Activated CD4-positive, alpha-beta T cell treated with anti-CD3 and anti-CD28 coated beads, Interleukin-2, amount 10 ng/mL, durations not matched to agents 24 days and 14 days (primary cell): Measurements from ENCODE around the gene HERC2. TPM values are rescaled to one million over a fixed set of nuclear protein-coding genes. Genes with fewer than 3 reads are reported as not detected.
"Not testable (repeated sequence)": the region's sequence is repeated elsewhere in the genome, so short reads cannot be mapped to it uniquely, and the experiment has no call there.

Experiments used
- DNase-seq: peaks from one replicate; pipeline ENCODE4 v3.0.0; 2022
- H3K27ac Mint-ChIP-seq: one replicate; pipeline ENCODE4 v1.8.0; 2022; ENCODE audit warnings: mild to moderate bottlenecking, mixed read lengths
- H3K27me3 Mint-ChIP-seq: one replicate; pipeline ENCODE4 v1.8.0; 2022; ENCODE audit warnings: mixed read lengths
- H3K36me3 Mint-ChIP-seq: one replicate; pipeline ENCODE4 v1.8.0; 2022; ENCODE audit warnings: low read depth, mild to moderate bottlenecking, mixed read lengths
- H3K4me1 Mint-ChIP-seq: one replicate; pipeline ENCODE4 v1.8.0; 2021; ENCODE audit warnings: mixed read lengths
- H3K4me3 Mint-ChIP-seq: one replicate; pipeline ENCODE4 v1.8.0; 2022; ENCODE audit warnings: mild to moderate bottlenecking, moderate library complexity, mixed read lengths
- H3K9me3 Mint-ChIP-seq: one replicate; pipeline ENCODE4 v1.8.0; 2021; ENCODE audit warnings: mixed read lengths
- intact Hi-C: fragments of 100-400 bp; cut with micrococcal nuclease; formaldehyde crosslinking; loops from one replicate; pipeline ENCODE4 v1.15.1; 2023
- total RNA-seq: library from RNA; stranded (reverse); gene quantifications from 2 replicates; pipeline ENCODE4 v1.2.3, GENCODE V29; 2022

Gene HERC2
- total RNA-seq, 1 donor from 2014 or later: 43.8 TPM

DNA sequence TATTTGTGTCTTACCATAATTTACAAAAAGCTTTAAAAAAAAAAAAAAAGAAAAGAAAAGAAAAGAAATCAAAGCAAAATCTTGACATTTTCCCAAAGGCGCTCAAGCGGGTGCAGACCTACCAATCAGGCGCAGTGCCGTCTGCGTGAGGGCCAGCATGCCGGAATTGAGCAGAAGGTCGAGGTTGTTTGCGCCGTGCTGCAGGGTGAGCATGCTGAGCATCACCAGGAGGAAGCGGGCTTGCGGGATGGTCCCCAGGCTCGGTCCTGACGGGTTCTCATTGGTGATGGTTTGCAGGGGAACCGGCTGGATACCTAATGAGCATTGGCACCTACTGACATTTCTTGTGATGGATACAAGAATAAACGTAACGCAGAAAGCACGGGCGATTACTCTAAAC lies 93.9 kb downstream of the HERC2 start:
- no peak overlapping the region for H3K4me3 Mint-ChIP-seq
- no peaks in the 10 kb centered on the region for H3K4me1 Mint-ChIP-seq
- no peak overlapping the region for H3K27ac Mint-ChIP-seq
- intact Hi-C loops: no loop called here
- no peaks in the 10 kb centered on the region for H3K9me3 Mint-ChIP-seq
- no peak for DNase-seq
- H3K36me3 Mint-ChIP-seq: peaks cover 25% of the 10 kb centered on the region
- no peaks in the 10 kb centered on the region for H3K27me3 Mint-ChIP-seq

- intact Hi-C loops, H3K4me1 Mint-ChIP-seq, H3K27ac Mint-ChIP-seq, H3K9me3 Mint-ChIP-seq, H3K27me3 Mint-ChIP-seq, H3K4me3 Mint-ChIP-seq, DNase-seq: not testable (repeated sequence)
- H3K36me3 Mint-ChIP-seq: peaks cover 20% of the 10 kb centered on the region
Observed at GRCh38 chr15:28227303-28227702, 94.7 kb downstream of the HERC2 start.

DNA sequence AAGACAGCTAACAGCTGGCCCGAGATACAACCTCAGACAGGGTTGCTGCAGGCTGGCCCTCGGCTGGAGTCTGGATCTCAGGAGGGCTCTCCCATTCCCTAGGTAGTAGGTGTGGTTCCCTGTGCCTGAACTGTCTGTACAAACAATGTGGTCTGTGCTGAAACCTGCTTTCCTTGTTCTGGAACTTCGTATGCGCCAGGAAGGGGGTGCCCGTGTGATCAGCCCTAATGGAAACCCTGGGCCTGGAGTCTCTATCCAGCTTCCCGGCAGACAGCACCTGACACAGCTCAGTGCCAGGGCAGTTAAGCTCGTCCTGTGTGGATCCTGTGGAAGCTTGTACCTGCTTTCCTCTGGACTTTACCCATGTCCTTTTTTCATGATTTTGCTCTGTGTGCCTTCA lies 99.4 kb downstream of the HERC2 start:
- H3K4me3 Mint-ChIP-seq, H3K27ac Mint-ChIP-seq, H3K9me3 Mint-ChIP-seq, H3K27me3 Mint-ChIP-seq, H3K4me1 Mint-ChIP-seq, DNase-seq, intact Hi-C loops: not testable (repeated sequence)
- H3K36me3 Mint-ChIP-seq: peaks cover 28% of the 10 kb centered on the region

- DNase-seq, H3K27ac Mint-ChIP-seq, H3K27me3 Mint-ChIP-seq, intact Hi-C loops, H3K9me3 Mint-ChIP-seq, H3K4me1 Mint-ChIP-seq, H3K4me3 Mint-ChIP-seq: not testable (repeated sequence)
- H3K36me3 Mint-ChIP-seq: peaks cover 26% of the 10 kb centered on the region
Observed at GRCh38 chr15:28221696-28222095, 100.3 kb downstream of the HERC2 start.

GRCh38 chr15:28219116-28219515 lies 102.9 kb downstream of the HERC2 start:
- intact Hi-C loops: no loop called here
- no peaks in the 10 kb centered on the region for H3K4me1 Mint-ChIP-seq
- no peak overlapping the region for H3K27ac Mint-ChIP-seq
- H3K36me3 Mint-ChIP-seq: peaks cover 21% of the 10 kb centered on the region
- no peak overlapping the region for H3K4me3 Mint-ChIP-seq
- no peak for DNase-seq
- no peaks in the 10 kb centered on the region for H3K27me3 Mint-ChIP-seq
- H3K9me3 Mint-ChIP-seq: no peaks in the 10 kb centered on the region

- H3K27ac Mint-ChIP-seq, intact Hi-C loops: not testable (repeated sequence)
Observed at GRCh38 chr15:28216946-28217546, 104.9 kb downstream of the HERC2 start.

GRCh38 chr15:28215521-28215920 lies 106.5 kb downstream of the HERC2 start:
- H3K4me1 Mint-ChIP-seq, DNase-seq, H3K9me3 Mint-ChIP-seq, H3K27me3 Mint-ChIP-seq, intact Hi-C loops, H3K27ac Mint-ChIP-seq, H3K4me3 Mint-ChIP-seq: not testable (repeated sequence)
- peaks cover 27% of the 10 kb centered on the region for H3K36me3 Mint-ChIP-seq

More at GRCh38 chr15:28216946-28217546, 104.9 kb downstream of the HERC2 start:
- H3K9me3 Mint-ChIP-seq, H3K4me1 Mint-ChIP-seq, H3K27me3 Mint-ChIP-seq, H3K4me3 Mint-ChIP-seq, DNase-seq: not testable (repeated sequence)
- peaks cover 26% of the 10 kb centered on the region for H3K36me3 Mint-ChIP-seq

GRCh38 chr15:28214006-28214790 lies 107.8 kb downstream of the HERC2 start:
- intact Hi-C loops, H3K4me3 Mint-ChIP-seq, H3K27me3 Mint-ChIP-seq, H3K4me1 Mint-ChIP-seq, H3K9me3 Mint-ChIP-seq, DNase-seq, H3K27ac Mint-ChIP-seq: not testable (repeated sequence)
- peaks cover 21% of the 10 kb centered on the region for H3K36me3 Mint-ChIP-seq

DNA sequence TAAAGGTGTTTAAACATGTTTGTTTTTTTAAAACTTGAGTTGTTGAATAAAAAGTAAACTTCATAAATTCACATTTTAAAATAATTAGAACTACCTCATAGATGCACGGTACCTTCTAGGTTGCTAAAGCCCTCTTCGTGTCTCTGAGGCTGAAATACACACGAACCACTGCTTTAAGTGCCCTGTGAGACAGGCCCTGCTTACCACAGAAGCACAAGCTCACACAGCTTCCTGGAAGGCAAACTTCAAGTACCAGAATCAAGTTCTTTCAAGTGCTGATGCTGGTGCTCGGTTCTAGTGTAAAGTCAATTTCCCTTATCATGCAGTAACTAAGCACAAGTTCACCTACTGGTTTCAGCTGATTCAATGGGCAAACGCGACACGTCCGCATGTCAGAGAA lies 108.6 kb downstream of the HERC2 start:
- H3K4me1 Mint-ChIP-seq, intact Hi-C loops, H3K4me3 Mint-ChIP-seq, DNase-seq, H3K9me3 Mint-ChIP-seq, H3K27ac Mint-ChIP-seq, H3K27me3 Mint-ChIP-seq: not testable (repeated sequence)
- peaks cover 18% of the 10 kb centered on the region for H3K36me3 Mint-ChIP-seq

- H3K9me3 Mint-ChIP-seq: no peaks in the 10 kb centered on the region
- H3K36me3 Mint-ChIP-seq: peaks cover 11% of the 10 kb centered on the region
- H3K27ac Mint-ChIP-seq: no peak overlapping the region
- no peaks in the 10 kb centered on the region for H3K4me1 Mint-ChIP-seq
- no peak overlapping the region for H3K4me3 Mint-ChIP-seq
- DNase-seq: no peak
- intact Hi-C loops: no loop called here
- H3K27me3 Mint-ChIP-seq: no peaks in the 10 kb centered on the region
Observed at GRCh38 chr15:28208583-28208982, 113.4 kb downstream of the HERC2 start.

DNA sequence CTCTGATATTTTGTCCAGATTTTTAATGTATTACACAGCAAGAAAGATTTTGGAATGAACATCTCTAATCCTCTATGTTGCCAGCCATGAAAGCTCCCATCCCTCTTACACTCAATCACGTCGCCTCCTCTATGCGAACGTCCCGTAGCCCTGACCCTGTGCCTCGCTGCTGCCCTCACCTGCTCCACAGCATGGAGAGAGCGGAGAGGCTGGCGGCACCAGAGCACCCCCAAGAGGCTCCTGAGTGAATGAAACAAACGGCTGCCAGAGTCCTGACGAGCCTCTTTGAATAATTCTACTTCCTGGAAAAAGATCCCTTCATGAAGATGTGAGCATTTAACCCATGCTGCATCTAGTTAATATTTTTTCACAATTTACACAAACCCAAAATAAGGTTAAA lies 116.3 kb downstream of the HERC2 start:
- H3K27ac Mint-ChIP-seq, DNase-seq, intact Hi-C loops, H3K4me1 Mint-ChIP-seq, H3K4me3 Mint-ChIP-seq, H3K27me3 Mint-ChIP-seq, H3K9me3 Mint-ChIP-seq: not testable (repeated sequence)
- peaks cover 12% of the 10 kb centered on the region for H3K36me3 Mint-ChIP-seq

- H3K27me3 Mint-ChIP-seq, DNase-seq, H3K27ac Mint-ChIP-seq, H3K4me3 Mint-ChIP-seq, intact Hi-C loops, H3K4me1 Mint-ChIP-seq, H3K9me3 Mint-ChIP-seq: not testable (repeated sequence)
- peaks cover 18% of the 10 kb centered on the region for H3K36me3 Mint-ChIP-seq
Observed at GRCh38 chr15:28203055-28203828, 118.7 kb downstream of the HERC2 start.

- DNase-seq, H3K4me3 Mint-ChIP-seq, H3K27ac Mint-ChIP-seq, H3K27me3 Mint-ChIP-seq, intact Hi-C loops, H3K4me1 Mint-ChIP-seq, H3K9me3 Mint-ChIP-seq: not testable (repeated sequence)
- peaks cover 22% of the 10 kb centered on the region for H3K36me3 Mint-ChIP-seq
Observed at GRCh38 chr15:28202124-28202523, 119.9 kb downstream of the HERC2 start.

- H3K4me3 Mint-ChIP-seq, H3K9me3 Mint-ChIP-seq, DNase-seq, H3K27me3 Mint-ChIP-seq, H3K27ac Mint-ChIP-seq, H3K4me1 Mint-ChIP-seq, intact Hi-C loops: not testable (repeated sequence)
- peaks cover 30% of the 10 kb centered on the region for H3K36me3 Mint-ChIP-seq
Observed at GRCh38 chr15:28198215-28198614, 123.8 kb downstream of the HERC2 start.
